ENCODE results near the gene PLCB2. TPM values are rescaled to one million over a fixed set of nuclear protein-coding genes. Genes with fewer than 3 reads are reported as not detected.

The PLCB2 gene
- total and polyA plus RNA-seq, 9 of the 15 experiments (the other 6 are each of a cell fraction or from before 2014, with no cell fraction given): 0.37 to 12.3 (median 8.0) TPM

DNA sequence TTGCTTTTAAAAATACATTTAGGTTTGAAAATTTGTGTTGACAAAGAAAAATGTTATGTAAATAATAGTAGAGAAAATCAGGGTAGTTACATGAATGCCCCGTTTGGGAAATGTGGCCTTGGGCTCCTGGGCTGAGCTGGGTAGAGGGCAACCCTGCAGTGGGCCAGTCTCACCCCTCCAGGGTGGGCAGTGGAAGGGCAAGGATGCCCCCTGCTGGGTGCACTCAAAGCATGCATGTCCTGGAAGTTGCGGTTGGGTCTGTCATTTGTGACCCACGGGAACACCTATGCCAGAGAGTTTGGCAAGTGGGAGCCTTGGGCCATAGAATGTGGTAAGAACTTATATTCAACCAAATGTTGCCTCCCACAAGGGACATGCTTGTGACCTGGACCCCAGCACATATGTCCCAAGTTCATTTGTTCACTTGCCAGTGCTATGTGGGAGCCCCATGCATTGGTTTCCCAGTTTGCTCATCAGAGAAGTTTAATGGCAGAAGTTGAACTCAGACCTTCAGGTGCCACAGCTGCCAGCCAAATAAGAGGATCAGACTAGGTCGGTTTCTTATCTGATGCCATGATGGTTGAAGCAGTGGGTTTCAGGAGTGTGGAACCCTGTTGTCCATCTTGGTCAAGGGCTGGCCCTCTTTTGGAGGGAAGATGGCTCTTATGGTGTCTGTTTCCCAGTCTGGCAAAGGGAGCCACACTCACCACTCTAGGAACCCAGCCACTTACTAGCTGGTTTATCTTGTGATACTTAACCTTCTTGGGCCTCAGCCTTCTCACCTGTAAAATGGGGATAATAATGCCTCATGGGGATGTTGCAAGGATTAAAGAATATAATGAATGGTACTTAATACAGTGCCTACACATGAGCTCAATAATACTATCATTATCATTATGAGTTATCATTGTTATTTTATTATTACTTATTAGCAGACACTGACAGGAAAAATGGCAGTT, 2.5 kb upstream of the PLCB2 start (continued):
- TF ChIP-seq, protein P1, sequence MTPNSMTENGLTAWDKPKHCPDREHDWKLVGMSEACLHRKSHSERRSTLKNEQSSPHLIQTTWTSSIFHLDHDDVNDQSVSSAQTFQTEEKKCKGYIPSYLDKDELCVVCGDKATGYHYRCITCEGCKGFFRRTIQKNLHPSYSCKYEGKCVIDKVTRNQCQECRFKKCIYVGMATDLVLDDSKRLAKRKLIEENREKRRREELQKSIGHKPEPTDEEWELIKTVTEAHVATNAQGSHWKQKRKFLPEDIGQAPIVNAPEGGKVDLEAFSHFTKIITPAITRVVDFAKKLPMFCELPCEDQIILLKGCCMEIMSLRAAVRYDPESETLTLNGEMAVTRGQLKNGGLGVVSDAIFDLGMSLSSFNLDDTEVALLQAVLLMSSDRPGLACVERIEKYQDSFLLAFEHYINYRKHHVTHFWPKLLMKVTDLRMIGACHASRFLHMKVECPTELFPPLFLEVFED (CRISPR knock-in tag; conservative IDR thresholded peaks at IDR 0.05): no peak
- TF ChIP-seq, protein P2, sequence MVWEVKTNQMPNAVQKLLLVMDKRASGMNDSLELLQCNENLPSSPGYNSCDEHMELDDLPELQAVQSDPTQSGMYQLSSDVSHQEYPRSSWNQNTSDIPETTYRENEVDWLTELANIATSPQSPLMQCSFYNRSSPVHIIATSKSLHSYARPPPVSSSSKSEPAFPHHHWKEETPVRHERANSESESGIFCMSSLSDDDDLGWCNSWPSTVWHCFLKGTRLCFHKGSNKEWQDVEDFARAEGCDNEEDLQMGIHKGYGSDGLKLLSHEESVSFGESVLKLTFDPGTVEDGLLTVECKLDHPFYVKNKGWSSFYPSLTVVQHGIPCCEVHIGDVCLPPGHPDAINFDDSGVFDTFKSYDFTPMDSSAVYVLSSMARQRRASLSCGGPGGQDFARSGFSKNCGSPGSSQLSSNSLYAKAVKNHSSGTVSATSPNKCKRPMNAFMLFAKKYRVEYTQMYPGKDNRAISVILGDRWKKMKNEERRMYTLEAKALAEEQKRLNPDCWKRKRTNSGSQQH (CRISPR knock-in tag; IDR thresholded peaks at IDR 0.05): no peak
- no peak for TF ChIP-seq ZNF175 (CRISPR knock-in tag; IDR thresholded peaks at IDR 0.05; ENCODE audit: low read depth)
- peak; percentile 92 for TF ChIP-seq ARID2 (IDR thresholded peaks at IDR 0.05)
- TF ChIP-seq, protein P3, sequence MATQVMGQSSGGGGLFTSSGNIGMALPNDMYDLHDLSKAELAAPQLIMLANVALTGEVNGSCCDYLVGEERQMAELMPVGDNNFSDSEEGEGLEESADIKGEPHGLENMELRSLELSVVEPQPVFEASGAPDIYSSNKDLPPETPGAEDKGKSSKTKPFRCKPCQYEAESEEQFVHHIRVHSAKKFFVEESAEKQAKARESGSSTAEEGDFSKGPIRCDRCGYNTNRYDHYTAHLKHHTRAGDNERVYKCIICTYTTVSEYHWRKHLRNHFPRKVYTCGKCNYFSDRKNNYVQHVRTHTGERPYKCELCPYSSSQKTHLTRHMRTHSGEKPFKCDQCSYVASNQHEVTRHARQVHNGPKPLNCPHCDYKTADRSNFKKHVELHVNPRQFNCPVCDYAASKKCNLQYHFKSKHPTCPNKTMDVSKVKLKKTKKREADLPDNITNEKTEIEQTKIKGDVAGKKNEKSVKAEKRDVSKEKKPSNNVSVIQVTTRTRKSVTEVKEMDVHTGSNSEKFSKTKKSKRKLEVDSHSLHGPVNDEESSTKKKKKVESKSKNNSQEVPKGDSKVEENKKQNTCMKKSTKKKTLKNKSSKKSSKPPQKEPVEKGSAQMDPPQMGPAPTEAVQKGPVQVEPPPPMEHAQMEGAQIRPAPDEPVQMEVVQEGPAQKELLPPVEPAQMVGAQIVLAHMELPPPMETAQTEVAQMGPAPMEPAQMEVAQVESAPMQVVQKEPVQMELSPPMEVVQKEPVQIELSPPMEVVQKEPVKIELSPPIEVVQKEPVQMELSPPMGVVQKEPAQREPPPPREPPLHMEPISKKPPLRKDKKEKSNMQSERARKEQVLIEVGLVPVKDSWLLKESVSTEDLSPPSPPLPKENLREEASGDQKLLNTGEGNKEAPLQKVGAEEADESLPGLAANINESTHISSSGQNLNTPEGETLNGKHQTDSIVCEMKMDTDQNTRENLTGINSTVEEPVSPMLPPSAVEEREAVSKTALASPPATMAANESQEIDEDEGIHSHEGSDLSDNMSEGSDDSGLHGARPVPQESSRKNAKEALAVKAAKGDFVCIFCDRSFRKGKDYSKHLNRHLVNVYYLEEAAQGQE (IDR thresholded peaks at IDR 0.05; ENCODE audit: borderline replicate concordance): peak; percentile 93
- TF ChIP-seq, protein P3 (CRISPR knock-in tag; IDR thresholded peaks at IDR 0.05; ENCODE audit: low read depth): no peak
- TF ChIP-seq ZNF316 (IDR thresholded peaks at IDR 0.05): peak; percentile 20; the same call in 1 of the 2 replicates
- TF ChIP-seq, protein P4, sequence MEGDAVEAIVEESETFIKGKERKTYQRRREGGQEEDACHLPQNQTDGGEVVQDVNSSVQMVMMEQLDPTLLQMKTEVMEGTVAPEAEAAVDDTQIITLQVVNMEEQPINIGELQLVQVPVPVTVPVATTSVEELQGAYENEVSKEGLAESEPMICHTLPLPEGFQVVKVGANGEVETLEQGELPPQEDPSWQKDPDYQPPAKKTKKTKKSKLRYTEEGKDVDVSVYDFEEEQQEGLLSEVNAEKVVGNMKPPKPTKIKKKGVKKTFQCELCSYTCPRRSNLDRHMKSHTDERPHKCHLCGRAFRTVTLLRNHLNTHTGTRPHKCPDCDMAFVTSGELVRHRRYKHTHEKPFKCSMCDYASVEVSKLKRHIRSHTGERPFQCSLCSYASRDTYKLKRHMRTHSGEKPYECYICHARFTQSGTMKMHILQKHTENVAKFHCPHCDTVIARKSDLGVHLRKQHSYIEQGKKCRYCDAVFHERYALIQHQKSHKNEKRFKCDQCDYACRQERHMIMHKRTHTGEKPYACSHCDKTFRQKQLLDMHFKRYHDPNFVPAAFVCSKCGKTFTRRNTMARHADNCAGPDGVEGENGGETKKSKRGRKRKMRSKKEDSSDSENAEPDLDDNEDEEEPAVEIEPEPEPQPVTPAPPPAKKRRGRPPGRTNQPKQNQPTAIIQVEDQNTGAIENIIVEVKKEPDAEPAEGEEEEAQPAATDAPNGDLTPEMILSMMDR (IDR thresholded peaks at IDR 0.05 in 2 of 3, conservative IDR thresholded peaks at IDR 0.05 in 1 of 3; ENCODE audit: insufficient read depth in 2 of 3, low read depth in 1 of 3, low read length in 3 of 3): peak; percentile 93 to 95 (median 94)
- no peak for TF ChIP-seq TBL1XR1 (IDR thresholded peaks at IDR 0.05; ENCODE audit: low read length in 2 of 2)
- TF ChIP-seq, protein P5, sequence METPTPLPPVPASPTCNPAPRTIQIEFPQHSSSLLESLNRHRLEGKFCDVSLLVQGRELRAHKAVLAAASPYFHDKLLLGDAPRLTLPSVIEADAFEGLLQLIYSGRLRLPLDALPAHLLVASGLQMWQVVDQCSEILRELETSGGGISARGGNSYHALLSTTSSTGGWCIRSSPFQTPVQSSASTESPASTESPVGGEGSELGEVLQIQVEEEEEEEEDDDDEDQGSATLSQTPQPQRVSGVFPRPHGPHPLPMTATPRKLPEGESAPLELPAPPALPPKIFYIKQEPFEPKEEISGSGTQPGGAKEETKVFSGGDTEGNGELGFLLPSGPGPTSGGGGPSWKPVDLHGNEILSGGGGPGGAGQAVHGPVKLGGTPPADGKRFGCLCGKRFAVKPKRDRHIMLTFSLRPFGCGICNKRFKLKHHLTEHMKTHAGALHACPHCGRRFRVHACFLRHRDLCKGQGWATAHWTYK (CRISPR knock-in tag; IDR thresholded peaks at IDR 0.05): no peak
